Mononuclear cell (primary cell): Measurements from ENCODE around the gene PCYT2. TPM values are rescaled to one million over a fixed set of nuclear protein-coding genes. Genes with fewer than 3 reads are reported as not detected.

Experiments used
- H3K27me3 ChIP-seq: 2 replicates; pipeline ENCODE4 v1.6.0; 2011; ENCODE audit warnings: low read length, control low read depth; ENCODE audit not compliant: insufficient read depth
- H3K4me1 ChIP-seq: 2 replicates; pipeline ENCODE4 v1.5.1; 2011; ENCODE audit warnings: mild to moderate bottlenecking, low read length, control low read depth; ENCODE audit not compliant: insufficient read depth
- H3K4me3 ChIP-seq: 2 replicates; pipeline ENCODE4 v1.5.1; 2011; ENCODE audit warnings: mild to moderate bottlenecking, low read length, moderate library complexity
- H3K9me3 ChIP-seq: 2 replicates; pipeline ENCODE4 v1.5.1; 2011; ENCODE audit warnings: low read depth, mild to moderate bottlenecking, control low read depth, low read length
- total RNA-seq: library from RNA; depleted of rRNA; stranded (reverse); fragments of >200 nt; gene quantifications from one replicate; pipeline ENCODE4 v1.2.3, GENCODE V29; 2012

Gene PCYT2
- total RNA-seq, 1 donor: 10.6 TPM

DNA sequence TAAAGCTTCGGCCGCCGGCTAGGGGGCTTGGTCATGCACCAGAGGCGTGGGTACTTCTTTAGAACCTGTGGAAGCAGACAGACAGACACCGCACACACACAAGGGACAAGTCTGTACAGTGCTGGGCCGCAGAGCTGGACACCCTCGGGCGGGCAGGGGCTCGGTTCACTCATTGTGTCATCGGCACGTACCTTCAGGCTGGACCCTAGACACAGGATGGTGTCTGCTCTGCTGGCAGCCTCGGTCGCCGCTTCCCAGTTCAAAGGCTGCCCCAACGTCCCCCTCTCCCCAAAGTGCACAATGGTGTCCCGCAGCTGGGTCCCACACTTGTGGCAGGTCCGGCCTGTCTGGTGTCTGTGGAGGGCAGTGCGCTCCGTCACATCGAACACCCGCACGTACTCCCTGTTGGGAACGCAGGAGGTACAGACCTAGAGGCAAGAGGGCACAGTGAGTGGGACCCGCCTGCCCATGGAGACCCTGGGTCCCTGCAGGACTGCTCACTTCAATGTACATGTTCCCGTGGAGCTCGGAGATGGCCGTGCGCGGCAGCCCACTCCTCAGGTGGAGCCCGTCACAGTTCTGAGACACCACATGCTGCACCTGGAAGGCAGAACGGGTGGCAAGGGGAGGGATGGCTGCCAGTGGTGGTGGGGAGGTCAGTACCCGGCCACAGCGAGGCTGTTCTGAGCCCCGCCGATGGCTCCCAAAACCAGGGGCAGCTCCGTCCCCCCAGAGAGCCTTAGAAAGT is 3.1 kb upstream of the PCYT2 start:
- peaks cover 48% of the 10 kb centered on the region for H3K4me1 ChIP-seq
- no peak overlapping the region for H3K4me3 ChIP-seq
- H3K27me3 ChIP-seq: no peaks in the 10 kb centered on the region
- H3K9me3 ChIP-seq: no peaks in the 10 kb centered on the region

DNA sequence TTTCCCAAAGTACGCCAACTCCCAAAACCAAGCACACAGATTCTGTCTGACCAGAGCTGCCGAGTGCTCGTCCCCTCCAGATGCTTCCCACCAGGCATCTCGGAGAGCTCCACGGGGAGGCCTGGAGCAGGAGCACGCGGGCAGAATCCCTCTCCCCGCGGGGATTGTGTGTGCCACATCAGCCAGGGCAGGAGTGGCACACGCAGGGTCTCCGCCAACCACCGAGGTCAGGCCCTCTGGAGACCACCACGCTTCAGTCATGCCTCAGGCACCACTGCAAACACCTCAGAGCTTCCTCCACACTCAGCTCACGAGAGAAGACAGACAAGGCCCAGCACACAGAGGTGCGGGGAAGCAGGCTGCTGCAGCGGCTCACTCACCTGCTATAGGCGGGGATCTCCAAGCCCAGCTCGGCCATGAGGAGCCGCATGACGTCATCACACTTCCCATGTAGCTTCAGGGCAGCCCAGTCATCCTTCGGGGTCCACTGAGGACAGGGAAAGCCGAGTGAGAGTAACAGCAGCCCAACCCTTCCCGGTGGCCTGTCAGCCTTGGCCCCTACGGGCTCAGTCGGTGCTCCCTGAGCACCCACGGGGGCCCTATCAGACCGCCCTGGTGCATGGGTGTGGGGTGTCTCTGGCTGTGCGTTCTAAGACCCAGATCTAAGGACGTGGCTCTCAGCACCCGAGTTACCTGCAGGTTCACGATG is 2.3 kb upstream of the PCYT2 start:
- Histone ChIP-seq H3K4me1 (peaks cover 41% of the 10 kb centered on the region), H3K9me3 (no peaks in the 10 kb centered on the region), H3K27me3 (no peaks in the 10 kb centered on the region), H3K4me3 (no peak overlapping the region)

DNA sequence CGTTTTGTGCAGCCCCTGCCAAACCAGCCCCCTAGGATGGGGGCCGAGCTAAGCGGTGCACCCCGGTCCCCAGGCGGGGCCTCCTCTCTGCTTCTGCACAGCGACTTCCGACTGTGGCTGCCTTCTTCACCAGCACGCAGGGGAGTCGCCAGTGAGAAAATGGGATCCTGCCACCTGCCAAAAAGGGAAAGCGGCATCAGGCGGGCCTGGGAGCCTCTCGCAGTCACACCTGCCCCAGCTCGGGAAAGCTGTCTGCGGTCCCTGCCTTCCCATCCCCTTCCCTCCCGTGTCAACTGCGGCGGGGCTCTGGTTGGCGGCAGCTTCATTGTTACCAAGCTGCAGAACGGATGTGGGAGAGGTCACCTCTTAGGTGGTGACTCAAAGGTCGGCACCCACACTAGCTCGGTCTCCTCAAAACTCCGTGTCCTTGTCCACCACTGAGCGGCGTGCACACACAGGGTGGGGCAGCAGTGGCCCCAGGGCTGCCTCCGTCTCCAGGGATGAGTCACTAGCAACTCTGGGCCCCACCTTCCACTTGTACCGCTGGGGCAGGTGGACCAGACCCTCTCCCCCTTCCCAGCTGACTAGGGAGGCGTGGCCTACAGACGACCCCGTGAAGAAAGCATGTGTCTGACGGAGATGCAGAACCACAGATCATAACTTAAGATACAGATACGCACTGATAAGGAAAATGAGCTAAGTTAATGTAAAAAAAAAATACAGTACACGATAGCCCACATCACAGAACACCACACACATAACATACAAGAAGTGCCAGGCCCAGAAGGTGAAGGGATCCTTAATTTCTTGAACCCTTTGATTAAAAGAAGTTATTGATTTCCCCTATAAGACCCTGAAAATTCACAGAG is 1.5 kb upstream of the PCYT2 start:
- Histone ChIP-seq H3K4me1 (peaks cover 36% of the 10 kb centered on the region), H3K9me3 (no peaks in the 10 kb centered on the region)

DNA sequence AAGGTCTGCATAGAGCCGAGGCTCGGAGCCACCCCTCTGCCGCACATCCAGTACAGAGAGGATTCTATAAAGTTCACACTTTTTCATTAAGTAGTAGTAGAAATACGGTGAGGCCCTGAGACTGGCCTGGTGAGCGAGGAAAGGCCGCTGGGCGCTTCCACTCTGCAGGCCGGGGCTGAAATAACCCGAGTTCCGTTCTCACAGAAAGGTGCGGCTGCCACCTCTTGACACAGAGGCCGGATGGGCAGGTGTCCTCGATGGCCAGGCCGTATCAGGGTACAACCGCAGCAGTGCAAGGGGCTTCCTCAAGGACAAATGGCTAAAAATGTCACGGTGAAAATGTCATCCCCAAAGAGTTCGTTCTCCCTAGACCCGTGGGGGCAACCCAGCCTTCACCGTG is 770 bp upstream of the PCYT2 start:
- Histone ChIP-seq H3K4me3 (no peak overlapping the region), H3K9me3 (no peaks in the 10 kb centered on the region), H3K27me3 (no peaks in the 10 kb centered on the region), H3K4me1 (peaks cover 30% of the 10 kb centered on the region)

More for the DNA sequence above, 1.5 kb upstream of the PCYT2 start:
- H3K4me3 ChIP-seq: no peak overlapping the region
- H3K27me3 ChIP-seq: no peaks in the 10 kb centered on the region

DNA sequence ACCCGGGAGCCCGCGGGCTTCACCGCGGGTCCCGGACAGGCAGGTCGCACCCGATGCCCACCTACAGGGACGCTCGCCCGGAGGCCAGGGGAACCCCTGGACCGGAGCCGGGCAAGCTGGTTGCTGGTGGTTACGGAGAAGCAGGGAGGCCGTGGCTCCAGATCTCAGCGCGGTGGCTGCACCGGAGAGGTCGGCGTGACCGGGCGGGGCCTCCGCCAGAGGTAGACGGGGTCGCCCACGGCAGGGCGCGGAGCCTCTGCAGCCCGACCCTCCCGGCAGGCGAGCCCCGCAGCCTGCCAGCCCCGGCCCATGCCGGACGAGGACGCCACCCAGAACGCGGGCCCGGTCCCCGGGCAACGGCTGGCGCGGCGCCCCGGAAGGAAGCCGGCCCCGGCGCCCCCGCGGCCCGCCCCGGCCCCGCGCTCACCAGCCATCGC is 341 bp downstream of the PCYT2 start:
- Histone ChIP-seq H3K4me1 (peaks cover 19% of the 10 kb centered on the region), H3K4me3 (peak overlapping the region; percentile 50), H3K9me3 (no peaks in the 10 kb centered on the region), H3K27me3 (no peaks in the 10 kb centered on the region)

- H3K9me3 ChIP-seq: no peaks in the 10 kb centered on the region
- H3K4me1 ChIP-seq: peaks cover 17% of the 10 kb centered on the region
- H3K4me3 ChIP-seq: peak overlapping the region; percentile 50
- H3K27me3 ChIP-seq: no peaks in the 10 kb centered on the region
Observed at GRCh38 chr17:81909966-81910839, 996 bp downstream of the PCYT2 start.

DNA sequence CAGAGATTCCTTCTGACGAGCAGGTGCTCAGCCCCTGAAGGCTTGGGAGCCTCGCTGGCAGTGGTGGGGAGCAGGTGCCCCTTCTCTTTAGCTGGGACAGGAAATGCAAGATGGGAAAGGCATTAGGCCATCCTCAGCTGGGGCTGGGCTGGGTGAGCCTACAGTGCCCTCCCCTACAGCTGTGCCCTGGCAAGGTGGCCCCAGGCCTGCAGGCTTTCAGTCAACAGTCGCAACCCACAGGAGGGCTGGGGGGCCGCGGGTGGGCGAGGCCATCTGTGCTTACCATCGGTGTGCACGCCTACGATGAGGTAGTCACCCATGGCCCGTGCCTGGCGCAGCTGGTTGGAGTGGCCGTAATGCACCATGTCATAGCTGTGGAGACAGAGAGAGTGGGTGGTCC is 2.0 kb downstream of the PCYT2 start:
- Histone ChIP-seq H3K27me3 (no peaks in the 10 kb centered on the region), H3K4me3 (no peak overlapping the region), H3K9me3 (no peaks in the 10 kb centered on the region), H3K4me1 (peaks cover 17% of the 10 kb centered on the region)

- Histone ChIP-seq H3K4me3 (no peak overlapping the region), H3K9me3 (no peaks in the 10 kb centered on the region), H3K27me3 (no peaks in the 10 kb centered on the region), H3K4me1 (peaks cover 17% of the 10 kb centered on the region)
Observed at GRCh38 chr17:81908793-81909192, 2.4 kb downstream of the PCYT2 start.

- Histone ChIP-seq H3K9me3 (no peaks in the 10 kb centered on the region), H3K4me1 (peaks cover 17% of the 10 kb centered on the region), H3K4me3 (no peak overlapping the region), H3K27me3 (no peaks in the 10 kb centered on the region)
Observed at GRCh38 chr17:81907219-81908145, 3.7 kb downstream of the PCYT2 start.

- no peaks in the 10 kb centered on the region for H3K9me3 ChIP-seq
- peaks cover 2% of the 10 kb centered on the region for H3K27me3 ChIP-seq
- peaks cover 15% of the 10 kb centered on the region for H3K4me1 ChIP-seq
- H3K4me3 ChIP-seq: no peak overlapping the region
Observed at GRCh38 chr17:81906476-81907218, 4.6 kb downstream of the PCYT2 start.

DNA sequence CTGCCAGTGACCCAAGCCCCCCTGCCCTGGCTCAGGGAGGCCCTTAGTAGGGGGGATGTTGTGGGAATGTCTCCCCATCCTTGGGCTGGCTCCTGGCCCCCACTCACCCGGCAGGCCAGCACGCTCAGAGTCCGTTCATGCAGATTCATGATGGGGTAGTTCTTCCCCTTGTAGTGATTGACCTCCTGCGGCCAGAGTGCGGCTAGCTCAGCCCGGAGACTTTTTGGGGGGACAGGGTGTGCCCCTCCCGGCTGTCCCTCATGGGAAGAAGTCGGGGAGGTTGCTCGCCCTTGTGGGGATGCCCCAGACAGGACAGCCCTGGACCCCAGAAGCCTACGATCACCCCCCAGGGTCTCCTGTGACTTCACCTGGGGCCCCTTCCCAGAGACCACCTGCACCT is 5.2 kb downstream of the PCYT2 start:
- no peaks in the 10 kb centered on the region for H3K9me3 ChIP-seq
- peaks cover 7% of the 10 kb centered on the region for H3K27me3 ChIP-seq
- H3K4me3 ChIP-seq: no peak overlapping the region
- H3K4me1 ChIP-seq: peaks cover 13% of the 10 kb centered on the region

DNA sequence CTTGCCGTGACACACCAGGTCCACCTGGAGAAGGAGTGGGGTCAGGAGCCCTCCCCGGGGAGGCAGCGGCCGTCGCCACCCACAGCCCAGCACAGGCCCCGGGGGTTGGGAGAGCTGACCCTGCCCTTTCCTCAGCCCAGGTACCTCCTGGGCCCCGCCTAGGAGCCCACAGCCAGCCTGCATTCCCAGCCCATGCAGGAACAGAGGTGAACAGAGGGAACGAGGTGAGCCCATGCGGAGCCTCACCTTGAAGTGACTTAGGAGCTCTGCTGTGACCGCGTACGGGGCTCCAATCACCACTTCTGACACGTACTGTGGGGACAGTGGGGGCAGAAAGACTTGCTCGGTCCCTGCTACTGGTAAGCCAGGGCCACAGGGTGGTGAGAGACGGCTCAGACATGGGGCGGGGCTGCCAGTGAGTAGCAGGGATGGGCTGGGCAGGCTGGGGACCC is 5.7 kb downstream of the PCYT2 start:
- no peak overlapping the region for H3K4me3 ChIP-seq
- peaks cover 7% of the 10 kb centered on the region for H3K27me3 ChIP-seq
- H3K9me3 ChIP-seq: no peaks in the 10 kb centered on the region
- H3K4me1 ChIP-seq: peaks cover 9% of the 10 kb centered on the region
